ENCODE measurements around the gene PPIL3. TPM values are rescaled to one million over a fixed set of nuclear protein-coding genes. Genes with fewer than 3 reads are reported as not detected.

The PPIL3 gene
- total and polyA plus RNA-seq, 2 donors (not counting 1 experiment from before 2014, with no cell fraction given), result 57.9 to 61.4 TPM

- H3K9me3 ChIP-seq (ENCODE audit: control extremely low read depth in 1 of 3, control insufficient read depth in 2 of 3, insufficient read depth in 1 of 3, low read length in 2 of 3), result no peaks in the 10 kb centered on the region
- Mint-ChIP-seq H3K27me3 (no peaks in the 10 kb centered on the region), H3K9me3 (ENCODE audit: insufficient read depth) (no peaks in the 10 kb centered on the region), H3K27ac (no peak overlapping the region), H3K4me1 (no peaks in the 10 kb centered on the region), H3K4me3 (no peak overlapping the region)
- ATAC-seq (ENCODE audit: low read depth) (no peak), DNase-seq (no peak)
- TF ChIP-seq CTCF (IDR thresholded peaks at IDR 0.05) (no peak), EZH2 (IDR thresholded peaks at IDR 0.05; ENCODE audit: borderline replicate concordance, insufficient read depth, low read depth, low read length, poor library complexity, severe bottlenecking) (no peak)
- CTCF ChIA-PET, result interaction anchor here (1.0 kb wide), 1 partner anchor 23 kb away, joined by 3 read pairs; no protein-coding TSS in a partner anchor
- no peaks in the 10 kb centered on the region for H3K27me3 ChIP-seq (replicated peaks in 1 of 4; ENCODE audit: control extremely low read depth in 1 of 4, control insufficient read depth in 3 of 4, insufficient read depth in 4 of 4, low read length in 3 of 4)
- H3K79me2 ChIP-seq (ENCODE audit: control insufficient read depth, insufficient read depth, low read length), result peaks cover 13% of the 10 kb centered on the region
- 80% methylated on average over 1 of the region's 2 CpGs for WGBS (ENCODE audit: insufficient coverage)
- no peak overlapping the region for H3K4me2 ChIP-seq (replicated peaks; ENCODE audit: low read depth, low read length, poor library complexity, severe bottlenecking)
- H3K9ac ChIP-seq (ENCODE audit: low read length), result no peak overlapping the region
- intact Hi-C loops (cut with micrococcal nuclease), result no loop called here
- H3K4me3 ChIP-seq (ENCODE audit: control extremely low read depth in 1 of 5, extremely low read depth in 1 of 5, insufficient read depth in 1 of 5, low read depth in 2 of 5, low read length in 4 of 5), result no peak overlapping the region
- H3K27ac ChIP-seq (ENCODE audit: low read length in 2 of 2), result no peak overlapping the region
- H4K20me1 ChIP-seq (ENCODE audit: control insufficient read depth, insufficient read depth, low read length, poor library complexity, severe bottlenecking), result no peaks in the 10 kb centered on the region
- peaks cover 3 to 76% of the 10 kb centered on the region in 2 experiments for H3K36me3 ChIP-seq (replicated peaks in 1 of 2; ENCODE audit: control extremely low read depth in 1 of 2, control insufficient read depth in 1 of 2, extremely low read depth in 1 of 2, insufficient read depth in 2 of 2, low read length in 1 of 2)
- no peak overlapping the region for H2AFZ ChIP-seq (ENCODE audit: insufficient read depth, low read depth, low read length, poor library complexity, severe bottlenecking)
- POLR2A ChIA-PET, result interaction anchor here (0.7 kb wide), 1 partner anchor 115 kb away, joined by 3 read pairs; no protein-coding TSS in a partner anchor
- no peaks in the 10 kb centered on the region for H3K4me1 ChIP-seq (ENCODE audit: control insufficient read depth in 2 of 2, insufficient read depth in 2 of 2, low read length in 2 of 2)
Measured at GRCh38 chr2:200878289-200878880, 10.5 kb downstream of the PPIL3 start.

- no peak for DNase-seq
- H3K27ac ChIP-seq (ENCODE audit: low read length in 2 of 2), result no peak overlapping the region
- no peak overlapping the region for H3K9ac ChIP-seq (ENCODE audit: low read length)
- H3K4me1 ChIP-seq (ENCODE audit: control insufficient read depth in 2 of 2, insufficient read depth in 2 of 2, low read length in 2 of 2), result no peaks in the 10 kb centered on the region
- H4K20me1 ChIP-seq (ENCODE audit: control insufficient read depth, insufficient read depth, low read length, poor library complexity, severe bottlenecking), result no peaks in the 10 kb centered on the region
- H3K4me1 Mint-ChIP-seq, result no peaks in the 10 kb centered on the region
- no peak for ATAC-seq (ENCODE audit: low read depth)
- no peaks in the 10 kb centered on the region for H3K9me3 Mint-ChIP-seq (ENCODE audit: insufficient read depth)
- no peaks in the 10 kb centered on the region for H3K9me3 ChIP-seq (ENCODE audit: control extremely low read depth in 1 of 3, control insufficient read depth in 2 of 3, insufficient read depth in 1 of 3, low read length in 2 of 3)
- no peak overlapping the region for H3K27ac Mint-ChIP-seq
- no peak overlapping the region for H3K4me3 ChIP-seq (ENCODE audit: control extremely low read depth in 1 of 5, extremely low read depth in 1 of 5, insufficient read depth in 1 of 5, low read depth in 2 of 5, low read length in 4 of 5)
- ChIA-PET CTCF (no interaction called here), POLR2A (interaction anchor here (0.7 kb wide), 1 partner anchor 114 kb away, joined by 3 read pairs; no protein-coding TSS in a partner anchor)
- no peak overlapping the region for H2AFZ ChIP-seq (ENCODE audit: insufficient read depth, low read depth, low read length, poor library complexity, severe bottlenecking)
- no peaks in the 10 kb centered on the region for H3K27me3 Mint-ChIP-seq
- peaks cover 6 to 76% of the 10 kb centered on the region in 2 experiments for H3K36me3 ChIP-seq (replicated peaks in 1 of 2; ENCODE audit: control extremely low read depth in 1 of 2, control insufficient read depth in 1 of 2, extremely low read depth in 1 of 2, insufficient read depth in 2 of 2, low read length in 1 of 2)
- no peaks in the 10 kb centered on the region for H3K27me3 ChIP-seq (replicated peaks in 1 of 4; ENCODE audit: control extremely low read depth in 1 of 4, control insufficient read depth in 3 of 4, insufficient read depth in 4 of 4, low read length in 3 of 4)
- no peak for TF ChIP-seq EZH2 (IDR thresholded peaks at IDR 0.05; ENCODE audit: borderline replicate concordance, insufficient read depth, low read depth, low read length, poor library complexity, severe bottlenecking)
- no peak for TF ChIP-seq CTCF (IDR thresholded peaks at IDR 0.05)
- intact Hi-C loops (cut with micrococcal nuclease), result no loop called here
- no peak overlapping the region for H3K4me2 ChIP-seq (replicated peaks; ENCODE audit: low read depth, low read length, poor library complexity, severe bottlenecking)
- H3K4me3 Mint-ChIP-seq, result no peak overlapping the region
- peaks cover 16% of the 10 kb centered on the region for H3K79me2 ChIP-seq (ENCODE audit: control insufficient read depth, insufficient read depth, low read length)
Measured at GRCh38 chr2:200877443-200877842, 11.4 kb downstream of the PPIL3 start.

Measured in B cell (primary cell).